H1 (cell line): ENCODE results near the gene RAMP3. TPM values are rescaled to one million over a fixed set of nuclear protein-coding genes. Genes with fewer than 3 reads are reported as not detected.

ENCODE experiments used
- CTCF ChIA-PET: fragments of 300-600 bp; sonication (Branson Sonifier 250); formaldehyde crosslinking; loops from one replicate; lab custom pipeline; 2021; ENCODE audit not compliant: partially characterized antibody; lab: Charles Lee
- POLR2A ChIA-PET: fragments of 300-600 bp; sonication (Branson Sonifier 250); formaldehyde crosslinking; loops from one replicate; lab custom pipeline; 2021; ENCODE audit warnings: inconsistent platforms; ENCODE audit not compliant: partially characterized antibody; lab: Charles Lee
- DNase-seq, 2 experiments: peaks; one replicate each; pipeline versions ENCODE4 v3.0.0 to v3.0.0-alpha.2; 2010 to 2022; ENCODE audit warnings: low spot score in 2 of 2, low read depth in 1 of 2, mixed read lengths in 1 of 2
- FAIRE-seq: peaks from 2 replicates; lab custom pipeline; 2011; peaks lifted over from hg19 to GRCh38; lab: Jason Lieb, UNC
- H2AFZ ChIP-seq: 2 replicates; pipeline ENCODE4 v1.8.1; 2012; ENCODE audit warnings: low read length, inconsistent platforms
- H2AK5ac ChIP-seq: 2 replicates; pipeline ENCODE4 v1.6.1; 2013; ENCODE audit warnings: low read depth, low read length
- H2BK120ac ChIP-seq: replicated peaks from 2 replicates; pipeline ENCODE3; 2013; ENCODE audit warnings: low read depth, low read length, inconsistent platforms
- H2BK12ac ChIP-seq: 2 replicates; pipeline ENCODE4 v1.6.1; 2013; ENCODE audit warnings: low read depth, low read length
- H2BK15ac ChIP-seq: 2 replicates; pipeline ENCODE4 v1.6.1; 2013; ENCODE audit warnings: low read length
- H2BK20ac ChIP-seq: 2 replicates; pipeline ENCODE4 v1.6.1; 2013; ENCODE audit warnings: low read length
- H2BK5ac ChIP-seq: 2 replicates; pipeline ENCODE4 v1.6.1; 2013; ENCODE audit warnings: low read depth, low read length
- H3K14ac ChIP-seq: 2 replicates; pipeline ENCODE4 v1.6.1; 2013; ENCODE audit warnings: inconsistent platforms; ENCODE audit not compliant: insufficient read length
- H3K18ac ChIP-seq: 2 replicates; pipeline ENCODE4 v1.6.1; 2013; ENCODE audit warnings: low read length; ENCODE audit errors: extremely low read depth
- H3K23ac ChIP-seq: 2 replicates; pipeline ENCODE4 v1.6.1; 2013; ENCODE audit warnings: inconsistent platforms; ENCODE audit not compliant: insufficient read length
- H3K23me2 ChIP-seq: 2 replicates; pipeline ENCODE4 v1.6.1; 2013; ENCODE audit warnings: low read depth, low read length
- H3K27ac ChIP-seq: 2 replicates; pipeline ENCODE4 v1.6.1; 2011; ENCODE audit warnings: low read depth, low read length, inconsistent platforms
- H3K27me3 ChIP-seq, 4 experiments: replicated peaks in 1 of 4; 1 replicate in 1 of 4; 2 replicates in 3 of 4; pipeline versions ENCODE4 v1.6.1 to v1.8.1; 2011 to 2013; ENCODE audit warnings: low read length in 3 of 4, mild to moderate bottlenecking in 3 of 4, inconsistent platforms in 2 of 4, mixed read lengths in 2 of 4, moderate library complexity in 1 of 4; ENCODE audit not compliant: control insufficient read depth in 3 of 4, insufficient read depth in 3 of 4; ENCODE audit errors: extremely low read depth in 1 of 4
- H3K36me3 ChIP-seq, 4 experiments: 2 replicates each; pipeline versions ENCODE4 v1.6.1 to v1.8.1; 2011 to 2013; ENCODE audit warnings: mild to moderate bottlenecking in 4 of 4, low read length in 3 of 4, moderate library complexity in 2 of 4, control low read depth in 1 of 4, inconsistent platforms in 1 of 4; ENCODE audit not compliant: insufficient read depth in 4 of 4, control insufficient read depth in 2 of 4
- H3K4ac ChIP-seq: replicated peaks from 2 replicates; pipeline ENCODE3; 2013; ENCODE audit warnings: low read length, low read depth, mixed read lengths, inconsistent platforms; ENCODE audit not compliant: insufficient read length
- H3K4me1 ChIP-seq, 4 experiments: replicated peaks in 1 of 4; 1 replicate in 1 of 4; 2 replicates in 3 of 4; pipeline versions ENCODE4 v1.6.1 to v1.8.1; 2011 to 2013; ENCODE audit warnings: low read length in 3 of 4, inconsistent platforms in 2 of 4, mixed read lengths in 1 of 4; ENCODE audit not compliant: insufficient read depth in 4 of 4, control insufficient read depth in 3 of 4
- H3K4me2 ChIP-seq, 2 experiments: 2 replicates each; pipeline versions ENCODE4 v1.6.1 to v1.8.1; 2011 to 2013; ENCODE audit warnings: low read depth in 2 of 2, low read length in 2 of 2, control low read depth in 1 of 2, inconsistent platforms in 1 of 2, mild to moderate bottlenecking in 1 of 2; ENCODE audit not compliant: insufficient read depth in 1 of 2
- H3K4me3 ChIP-seq, 4 experiments: fragments of 200-600, 300-600 bp in 1 of 4; sonication (generic), shearing (Covaris generic), sonication (Bioruptor Twin) in 1 of 4; 2 replicates each; pipeline versions ENCODE4 v1.5.1 to v1.8.1; 2011 to 2016; ENCODE audit warnings: low read length in 4 of 4, low read depth in 3 of 4, control low read depth in 2 of 4, inconsistent platforms in 2 of 4, mild to moderate bottlenecking in 2 of 4, mixed read lengths in 1 of 4, moderate library complexity in 1 of 4; ENCODE audit not compliant: insufficient read depth in 2 of 4; ENCODE audit errors: extremely low read depth in 1 of 4
- H3K56ac ChIP-seq: replicated peaks from 2 replicates; pipeline ENCODE3; 2013; ENCODE audit warnings: low read depth, mild to moderate bottlenecking, mixed read lengths, low read length, inconsistent platforms; ENCODE audit not compliant: insufficient read length
- H3K79me1 ChIP-seq: 2 replicates; pipeline ENCODE4 v1.6.1; 2013; ENCODE audit warnings: low read depth, low read length, control low read depth
- H3K79me2 ChIP-seq, 2 experiments: 2 replicates each; pipeline versions ENCODE4 v1.6.1 to v1.8.1; 2012 to 2013; ENCODE audit warnings: low read length in 2 of 2, mild to moderate bottlenecking in 2 of 2, inconsistent platforms in 1 of 2; ENCODE audit not compliant: insufficient read depth in 2 of 2, control insufficient read depth in 1 of 2
- H3K9ac ChIP-seq, 4 experiments: replicated peaks in 1 of 4; 1 replicate in 1 of 4; 2 replicates in 3 of 4; pipeline versions ENCODE4 v1.6.1 to v1.8.1; 2011 to 2013; ENCODE audit warnings: low read depth in 3 of 4, low read length in 3 of 4, control low read depth in 2 of 4, mild to moderate bottlenecking in 2 of 4, moderate library complexity in 2 of 4, inconsistent platforms in 1 of 4; ENCODE audit errors: extremely low read depth in 1 of 4
- H3K9me3 ChIP-seq, 2 experiments: 2 replicates each; pipeline versions ENCODE4 v1.6.1 to v1.8.1; 2012 to 2013; ENCODE audit warnings: mild to moderate bottlenecking in 2 of 2, moderate library complexity in 2 of 2, control low read depth in 1 of 2, inconsistent platforms in 1 of 2, low read depth in 1 of 2, low read length in 1 of 2, mixed read lengths in 1 of 2; ENCODE audit not compliant: insufficient read depth in 2 of 2
- H4K20me1 ChIP-seq, 2 experiments: replicated peaks in 1 of 2; 2 replicates each; pipeline versions ENCODE3 to v1.8.1; 2011 to 2013; ENCODE audit warnings: inconsistent platforms in 2 of 2, low read length in 2 of 2, mild to moderate bottlenecking in 1 of 2; ENCODE audit not compliant: insufficient read depth in 2 of 2, control insufficient read depth in 1 of 2
- H4K5ac ChIP-seq: 2 replicates; pipeline ENCODE4 v1.6.1; 2013; ENCODE audit warnings: low read length, low read depth, mixed read lengths, inconsistent platforms; ENCODE audit not compliant: insufficient read length
- H4K8ac ChIP-seq: 2 replicates; pipeline ENCODE4 v1.8.0; 2013; ENCODE audit warnings: mild to moderate bottlenecking, moderate library complexity, low read length, inconsistent platforms; ENCODE audit not compliant: insufficient read depth; ENCODE audit errors: extremely low read depth
- H4K91ac ChIP-seq: replicated peaks from 2 replicates; pipeline ENCODE3; 2013; ENCODE audit warnings: low read length, mixed read lengths, inconsistent platforms; ENCODE audit not compliant: insufficient read length
- CEBPB ChIP-seq: IDR thresholded peaks from 2 replicates; pipeline ENCODE4 v1.6.1; 2012; ENCODE audit warnings: low read depth, low read length
- CHD1 ChIP-seq: IDR thresholded peaks from 2 replicates; pipeline ENCODE4 v1.6.1; 2012; ENCODE audit warnings: low read depth, low read length, improper control_type of control experiment
- CHD2 ChIP-seq: IDR thresholded peaks from 2 replicates; pipeline ENCODE4 v1.6.1; 2012; ENCODE audit warnings: low read length, improper control_type of control experiment
- EGR1 ChIP-seq: IDR thresholded peaks from 2 replicates; pipeline ENCODE4 v1.6.1; 2011; ENCODE audit warnings: low read depth, low read length, borderline replicate concordance
- FOSL1 ChIP-seq: IDR thresholded peaks from 2 replicates; pipeline ENCODE4 v1.6.1; 2011; ENCODE audit warnings: mild to moderate bottlenecking, low read depth, low read length, moderate library complexity; ENCODE audit not compliant: insufficient read depth
- NANOG ChIP-seq: IDR thresholded peaks from 2 replicates; pipeline ENCODE4 v1.6.1; 2011; ENCODE audit warnings: low read length, low read depth, mild to moderate bottlenecking, inconsistent platforms; ENCODE audit not compliant: insufficient read depth, poor library complexity, severe bottlenecking
- RBBP5 ChIP-seq: IDR thresholded peaks from 2 replicates; pipeline ENCODE4 v1.7.1; 2012; ENCODE audit warnings: low read depth, mild to moderate bottlenecking, inconsistent platforms, low read length, moderate library complexity, borderline replicate concordance
- SIX5 ChIP-seq: IDR thresholded peaks from 2 replicates; pipeline ENCODE4 v1.6.1; 2011; ENCODE audit warnings: mild to moderate bottlenecking, low read depth, low read length
- SP1 ChIP-seq: IDR thresholded peaks from 2 replicates; pipeline ENCODE4 v1.6.1; 2011; ENCODE audit warnings: low read depth, low read length
- SP2 ChIP-seq: IDR thresholded peaks from 2 replicates; pipeline ENCODE4 v1.6.1; 2012; ENCODE audit warnings: mild to moderate bottlenecking, low read length, inconsistent platforms
- SRF ChIP-seq: IDR thresholded peaks from 2 replicates; pipeline ENCODE4 v1.6.1; 2011; ENCODE audit warnings: mild to moderate bottlenecking, low read depth, low read length, moderate library complexity
- TAF7 ChIP-seq: optimal IDR thresholded peaks from 2 replicates; pipeline ENCODE3; 2011; ENCODE audit warnings: low read depth, mild to moderate bottlenecking, inconsistent platforms, low read length, moderate library complexity, borderline replicate concordance
- WGBS, 2 experiments: shearing (Covaris generic) in 1 of 2; methylation state at CpG; one replicate each; pipeline versions ENCODE4 v1.1.6 to v1.1.7; 2013 to 2015; ENCODE audit warnings: low lambda C conversion rate in 2 of 2, mixed read lengths in 2 of 2, inconsistent platforms in 1 of 2, low coverage in 1 of 2, missing lambda C conversion rate in 1 of 2; ENCODE audit not compliant: insufficient replicate concordance in 2 of 2, insufficient coverage in 1 of 2, insufficient read length in 1 of 2; ENCODE audit errors: extremely low coverage in 1 of 2, missing lambda C conversion rate in 1 of 2; 5-methylcytosine and 5-hydroxymethylcytosine counted together
- polyA plus RNA-seq, 7 experiments: library from polyadenylated mRNA; depleted of rRNA in 3 of 7; stranded (reverse) in 5 of 7; unstranded in 2 of 7; fragments of >200 nt in 5 of 7; fragments of 200-250 nt in 2 of 7; gene quantifications; 1 replicate in 5 of 7; 2 replicates in 1 of 7; 4 replicates in 1 of 7; pipeline versions ENCODE4 v1.2.1 to v1.2.3, GENCODE V29; 2011 to 2013; ENCODE audit warnings: missing spikeins in 2 of 7, mixed read lengths in 2 of 7
- total RNA-seq: library from RNA; stranded (reverse); fragmentation: NEBNext Ultra II Directional; extraction: Animal tissue kit (Norgen Biotek cat#: 25700); gene quantifications from 2 replicates; pipeline ENCODE4 v1.2.1, GENCODE V29; 2021
- TF ChIP-seq, protein P1 (sequence below): IDR thresholded peaks from 2 replicates; pipeline ENCODE4 v1.6.1; 2012; ENCODE audit warnings: inconsistent platforms
- TF ChIP-seq, protein P2 (sequence below): IDR thresholded peaks from 2 replicates; pipeline ENCODE4 v1.6.1; 2012; ENCODE audit warnings: inconsistent platforms

RAMP3 gene
- total and polyA plus RNA-seq, 2 of the 8 experiments (the other 6 are each of a cell fraction or from before 2014, with no cell fraction given), result 0.88 to 0.98 TPM

DNA sequence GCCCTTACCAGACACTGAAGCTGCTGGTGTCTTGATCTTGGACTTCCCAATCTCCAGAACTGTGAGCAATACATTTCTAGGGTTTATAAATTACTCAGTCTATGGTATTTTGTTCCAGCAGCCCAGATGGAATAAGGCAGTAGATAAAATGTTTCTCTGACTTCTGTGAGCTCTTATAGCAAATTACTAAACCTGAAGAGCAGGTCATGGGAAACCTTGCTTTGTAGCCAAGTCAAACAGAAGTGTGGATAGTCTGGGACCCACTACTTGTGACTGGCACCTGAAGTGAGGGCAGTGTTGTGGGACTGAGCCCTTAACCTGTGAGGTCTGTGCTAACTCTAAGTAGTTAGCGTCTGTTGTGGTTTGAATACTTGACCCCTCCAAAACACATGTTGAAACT, 41.5 kb upstream of the RAMP3 start:
- no peak overlapping the region for H2BK20ac ChIP-seq
- H4K20me1 ChIP-seq, result no peaks in the 10 kb centered on the region
- ChIA-PET CTCF (interaction anchor here (0.9 to 4.2 kb wide), 4 partner anchors 19 to 344 kb away, joined by 3 to 21 read pairs (median 4); no protein-coding TSS in a partner anchor), POLR2A (no interaction called here)
- no peak for TF ChIP-seq CHD1
- TF ChIP-seq SP1, result no peak
- no peak for TF ChIP-seq TAF7
- no peak for TF ChIP-seq CEBPB
- no peak for TF ChIP-seq FOSL1
- no peak for TF ChIP-seq EGR1
- TF ChIP-seq, protein P1, sequence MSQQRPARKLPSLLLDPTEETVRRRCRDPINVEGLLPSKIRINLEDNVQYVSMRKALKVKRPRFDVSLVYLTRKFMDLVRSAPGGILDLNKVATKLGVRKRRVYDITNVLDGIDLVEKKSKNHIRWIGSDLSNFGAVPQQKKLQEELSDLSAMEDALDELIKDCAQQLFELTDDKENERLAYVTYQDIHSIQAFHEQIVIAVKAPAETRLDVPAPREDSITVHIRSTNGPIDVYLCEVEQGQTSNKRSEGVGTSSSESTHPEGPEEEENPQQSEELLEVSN, result no peak
- TF ChIP-seq, protein P2, sequence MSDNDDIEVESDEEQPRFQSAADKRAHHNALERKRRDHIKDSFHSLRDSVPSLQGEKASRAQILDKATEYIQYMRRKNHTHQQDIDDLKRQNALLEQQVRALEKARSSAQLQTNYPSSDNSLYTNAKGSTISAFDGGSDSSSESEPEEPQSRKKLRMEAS, result no peak
- TF ChIP-seq CHD2, result no peak
- no peak for TF ChIP-seq SRF
- no peak for TF ChIP-seq RBBP5
- TF ChIP-seq NANOG, result no peak
- TF ChIP-seq SP2, result no peak
- TF ChIP-seq SIX5, result no peak
- H2BK12ac ChIP-seq, result no peak overlapping the region
- no peak overlapping the region for H2AFZ ChIP-seq
- H3K36me3 ChIP-seq, result no peaks in the 10 kb centered on the region
- H3K79me1 ChIP-seq, result no peaks in the 10 kb centered on the region
- no peak overlapping the region for H3K9ac ChIP-seq
- H3K23me2 ChIP-seq, result no peaks in the 10 kb centered on the region; the same call in 1 of the 2 replicates
- H2BK15ac ChIP-seq, result no peak overlapping the region
- no peak overlapping the region for H3K23ac ChIP-seq
- no peaks in the 10 kb centered on the region; a peak in 1 of 7 replicates for H3K4me1 ChIP-seq
- no peak overlapping the region for H3K14ac ChIP-seq
- no peak overlapping the region for H2AK5ac ChIP-seq
- no peak overlapping the region for H4K5ac ChIP-seq
- H3K79me2 ChIP-seq, result peaks cover 0 to 4% of the 10 kb centered on the region in 2 experiments; a peak in 2 of 4 replicates
- DNase-seq (no peak), FAIRE-seq (no peak)
- no peak overlapping the region for H3K56ac ChIP-seq
- H3K18ac ChIP-seq, result no peak overlapping the region
- 88% methylated on average over 1 of the region's 1 CpG; no CpG with 5 or more reads in 1 of the 2 experiments for WGBS, 2 experiments
- no peak overlapping the region for H2BK120ac ChIP-seq
- no peak overlapping the region; the same call in 1 of the 2 replicates for H4K8ac ChIP-seq
- H3K27me3 ChIP-seq, result peaks cover 0 to 4% (median 1%) of the 10 kb centered on the region in 4 experiments; a peak in 1 of 7 replicates
- H2BK5ac ChIP-seq, result no peak overlapping the region
- H3K4me3 ChIP-seq, result no peak overlapping the region
- H4K91ac ChIP-seq, result no peak overlapping the region
- no peak overlapping the region for H3K4ac ChIP-seq
- H3K4me2 ChIP-seq, result no peak overlapping the region
- no peak overlapping the region for H3K27ac ChIP-seq
- H3K9me3 ChIP-seq, result no peaks in the 10 kb centered on the region
